ENCODE data around the gene IPO11.

Gene IPO11

DNA sequence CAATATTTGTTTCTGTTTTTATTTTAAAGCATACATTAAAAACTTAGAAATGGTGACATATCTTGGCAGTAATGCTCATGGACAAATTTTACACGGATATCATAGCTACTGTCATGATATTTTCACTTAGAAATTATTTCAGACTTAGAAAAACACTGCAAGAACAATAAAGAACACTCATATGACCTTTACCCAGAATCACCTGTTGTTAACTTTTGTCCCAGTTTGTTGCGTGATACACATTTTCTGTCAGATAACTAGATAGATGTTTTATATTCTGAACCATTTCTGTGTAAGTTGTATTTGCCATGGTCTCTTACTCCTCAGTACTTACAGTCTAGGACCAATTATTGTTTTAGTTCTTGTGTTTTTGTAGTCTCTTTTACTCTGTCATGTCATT lies 162.5 kb downstream of the IPO11 start:
- DNase-seq, result no peak

DNA sequence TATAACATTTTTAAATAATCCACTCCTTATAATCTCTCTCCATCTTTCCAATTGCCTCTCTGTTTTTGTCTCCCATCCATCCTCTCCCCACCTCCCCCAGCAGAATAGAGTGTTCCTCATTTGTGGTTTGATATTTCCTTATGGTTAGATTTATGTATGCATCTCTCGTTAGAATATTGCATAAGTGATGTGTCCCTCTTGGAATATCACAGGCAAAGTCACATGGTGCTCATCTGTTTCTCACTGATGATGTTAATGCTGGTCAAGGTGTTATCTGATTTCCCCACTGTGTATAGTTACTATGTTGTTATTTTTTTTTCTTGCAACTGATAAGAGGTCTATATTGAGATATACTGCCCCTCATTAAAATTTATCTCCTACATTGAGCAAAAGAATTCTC lies 162.9 kb downstream of the IPO11 start:
- DNase-seq, result no peak

DNA sequence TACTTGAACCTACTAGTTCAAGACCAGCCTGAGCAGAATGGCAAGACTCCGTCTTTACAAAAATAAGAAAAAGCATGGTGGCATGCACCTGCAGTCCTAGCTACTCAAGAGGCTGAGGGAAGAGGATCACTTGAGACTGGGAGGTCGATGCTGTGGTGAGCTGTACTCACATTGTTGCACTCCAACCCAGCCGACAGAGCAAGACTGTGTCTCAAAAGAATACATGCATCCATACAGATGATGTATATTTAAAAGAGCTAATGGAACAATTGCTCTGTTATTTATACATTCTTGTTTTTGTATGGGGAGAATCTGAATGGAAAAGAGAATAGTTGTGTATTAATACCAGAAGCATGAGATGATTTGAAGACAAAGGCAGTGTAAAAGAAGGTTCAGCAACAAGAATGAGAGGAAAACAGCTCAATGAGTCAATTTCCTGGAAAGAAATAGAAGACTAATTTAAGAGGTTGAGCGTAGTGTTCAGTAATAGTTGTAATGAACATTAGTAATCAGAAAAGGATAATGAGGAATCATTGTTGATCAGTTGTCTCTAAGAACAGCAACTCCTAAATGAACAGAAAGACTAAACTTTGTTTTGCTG lies 164.1 kb downstream of the IPO11 start:
- DNase-seq, result no peak

DNA sequence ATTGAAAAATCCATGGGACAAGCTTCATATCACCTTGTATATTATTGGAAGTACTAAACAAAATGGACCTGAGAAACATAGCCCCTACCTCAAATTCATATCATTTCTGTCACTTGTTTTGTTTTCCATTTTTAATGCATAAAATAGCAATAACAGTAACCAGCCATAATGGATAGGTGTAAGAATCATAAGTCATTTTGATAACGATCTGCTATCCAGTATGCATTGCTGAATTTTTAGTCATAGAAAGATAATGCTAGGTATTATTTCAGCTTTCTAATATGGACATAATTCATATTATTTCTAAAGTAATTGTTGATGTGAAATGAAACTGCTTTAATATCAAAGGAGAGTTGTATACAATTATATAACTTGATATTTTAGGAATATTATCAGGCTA lies 164.9 kb downstream of the IPO11 start:
- DNase-seq, result no peak

DNA sequence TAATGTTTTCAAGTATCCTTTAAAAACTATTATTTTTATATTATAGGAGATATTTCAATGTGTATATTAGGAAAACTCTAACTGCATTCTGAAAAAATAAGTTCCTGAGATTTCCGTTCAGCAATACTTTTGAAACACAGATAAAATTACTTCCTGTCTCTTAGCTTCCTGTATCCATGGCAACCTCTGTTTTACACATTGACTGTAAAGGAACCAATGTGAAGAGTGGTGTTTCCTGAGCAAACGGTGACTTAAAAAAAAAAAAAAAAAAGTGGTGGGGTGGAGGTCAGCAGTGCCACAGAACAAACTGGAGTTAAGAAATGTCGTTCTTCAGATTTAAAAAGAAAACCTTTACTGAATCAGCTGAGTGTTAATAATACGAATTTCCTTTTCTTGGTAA lies 166.0 kb downstream of the IPO11 start, which contains the start of gene LRRC70:
LRRC70 (plus strand) TSS at position 280 of the 400 bp plus-strand sequence. CDS start 620 bp downstream, outside the sequence.
- no peak for DNase-seq

DNA sequence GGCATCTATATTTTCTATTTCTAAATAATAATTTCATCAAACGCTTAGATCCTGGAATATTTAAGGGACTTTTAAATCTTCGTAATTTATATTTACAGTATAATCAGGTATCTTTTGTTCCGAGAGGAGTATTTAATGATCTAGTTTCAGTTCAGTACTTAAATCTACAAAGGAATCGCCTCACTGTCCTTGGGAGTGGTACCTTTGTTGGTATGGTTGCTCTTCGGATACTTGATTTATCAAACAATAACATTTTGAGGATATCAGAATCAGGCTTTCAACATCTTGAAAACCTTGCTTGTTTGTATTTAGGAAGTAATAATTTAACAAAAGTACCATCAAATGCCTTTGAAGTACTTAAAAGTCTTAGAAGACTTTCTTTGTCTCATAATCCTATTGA lies 167.2 kb downstream of the IPO11 start:
- no peak for DNase-seq

DNA sequence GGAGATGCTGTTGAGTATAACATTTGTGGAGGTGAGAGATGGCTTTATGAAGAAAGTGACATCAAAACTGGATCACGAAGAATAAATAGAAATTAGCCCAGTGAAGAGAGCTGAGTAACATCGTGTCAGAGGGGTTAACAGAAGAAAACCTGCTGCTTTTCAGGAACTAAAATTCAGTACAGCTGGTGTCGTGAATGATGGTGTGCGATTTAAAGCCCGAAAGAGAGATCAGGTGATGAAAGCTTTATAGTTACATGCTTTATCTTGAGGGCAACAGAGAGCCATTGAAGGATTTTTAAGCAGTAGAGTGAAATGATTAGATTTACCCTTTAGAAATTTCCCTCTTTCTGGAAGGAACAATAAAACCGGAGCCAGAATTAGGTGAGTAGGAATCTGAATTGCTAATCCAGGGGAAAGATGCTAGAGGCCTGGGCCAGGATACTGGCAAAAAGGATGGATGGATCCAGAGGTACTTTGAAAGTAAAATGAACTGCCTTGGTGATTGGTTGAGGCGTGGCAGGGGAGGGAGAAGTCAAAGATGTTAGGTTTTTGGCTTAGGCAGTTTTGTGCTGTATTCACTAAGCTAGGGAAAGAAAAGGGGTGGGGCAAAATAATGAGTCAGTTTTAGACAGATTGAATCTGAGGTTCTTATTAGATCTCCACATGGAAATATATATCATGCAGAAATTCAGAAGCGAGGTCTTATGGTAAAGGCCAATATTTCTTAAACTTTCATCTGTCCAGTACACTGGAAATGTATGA lies 169.5 kb downstream of the IPO11 start:
- no peak for DNase-seq

DNA sequence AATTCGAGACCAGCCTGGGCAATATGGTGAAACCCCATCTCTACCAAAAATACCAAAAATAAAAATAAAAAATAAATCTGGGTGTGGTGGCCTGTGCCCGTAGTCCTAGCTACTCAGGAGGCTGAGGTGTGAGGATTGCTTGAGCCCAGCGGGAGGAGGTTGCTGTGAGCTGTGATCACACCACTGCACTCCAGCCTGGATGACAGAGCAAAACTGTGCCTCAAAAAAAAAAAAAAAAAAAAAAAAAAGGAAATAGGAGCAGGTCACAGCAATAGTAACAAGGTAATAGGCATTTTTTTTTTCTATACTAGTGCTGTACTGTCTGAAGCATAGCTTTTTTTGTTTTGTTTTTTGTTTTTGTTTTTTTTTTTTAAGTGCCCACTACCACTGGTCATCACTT lies 171.8 kb downstream of the IPO11 start:
- DNase-seq, result no peak

DNA sequence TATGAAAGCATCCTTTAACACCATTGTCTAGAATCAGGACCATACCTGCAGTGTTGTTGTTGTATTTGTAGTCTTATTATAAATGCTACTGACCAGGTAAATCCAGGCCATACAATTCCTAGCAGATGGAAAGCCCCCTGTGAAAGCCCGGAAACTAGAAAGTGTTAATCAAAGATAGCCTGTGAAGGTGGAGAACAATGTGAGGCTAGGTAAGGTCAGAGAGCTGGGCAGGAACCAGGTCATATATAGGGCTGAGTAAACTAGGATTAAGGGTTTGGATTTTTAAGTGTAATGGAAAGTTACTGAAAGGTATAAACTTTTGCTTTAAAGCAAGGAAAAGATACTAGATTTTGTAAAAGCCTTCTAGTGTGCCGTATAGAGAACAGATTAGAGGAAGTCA lies 172.7 kb downstream of the IPO11 start:
- DNase-seq, result no peak

DNA sequence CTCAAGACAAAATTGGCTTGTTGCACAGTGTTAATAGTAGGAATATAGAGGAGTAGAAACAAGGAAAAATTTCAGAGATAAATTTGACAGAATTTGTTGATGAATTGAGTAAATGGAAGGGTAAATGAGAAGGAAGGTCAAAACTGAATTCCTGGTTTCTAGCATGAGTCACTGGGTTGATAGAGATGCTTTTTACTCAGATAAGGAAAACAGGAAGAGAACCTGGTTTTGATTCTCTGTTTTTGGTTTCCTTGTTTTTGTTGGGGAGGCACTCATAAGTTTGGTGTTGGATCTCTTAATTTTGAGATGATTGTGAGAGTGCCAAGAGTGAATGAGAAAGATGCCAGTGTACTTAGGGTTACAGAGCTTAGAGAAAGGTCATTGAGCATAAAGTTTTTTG lies 173.2 kb downstream of the IPO11 start:
- DNase-seq, result no peak

DNA sequence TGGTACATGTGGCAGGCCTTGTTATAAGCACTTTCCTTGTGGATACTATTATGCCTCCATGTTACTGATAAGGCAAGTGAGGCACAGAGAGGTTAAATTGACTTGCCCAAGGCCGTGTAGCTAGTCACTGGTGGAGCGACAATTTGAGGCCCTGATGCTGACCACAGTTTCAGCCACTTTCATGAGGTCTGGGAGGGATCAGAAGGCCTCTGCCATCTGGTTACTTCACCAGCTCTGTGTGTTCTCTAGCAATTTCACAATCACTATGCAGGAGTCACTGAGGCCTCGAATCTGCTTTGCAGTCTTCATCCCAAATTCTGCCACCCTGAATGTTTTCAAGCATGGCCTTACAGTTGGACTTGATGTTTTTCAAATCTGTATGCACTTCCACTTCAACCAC lies 175.2 kb downstream of the IPO11 start:
- DNase-seq, result no peak

DNA sequence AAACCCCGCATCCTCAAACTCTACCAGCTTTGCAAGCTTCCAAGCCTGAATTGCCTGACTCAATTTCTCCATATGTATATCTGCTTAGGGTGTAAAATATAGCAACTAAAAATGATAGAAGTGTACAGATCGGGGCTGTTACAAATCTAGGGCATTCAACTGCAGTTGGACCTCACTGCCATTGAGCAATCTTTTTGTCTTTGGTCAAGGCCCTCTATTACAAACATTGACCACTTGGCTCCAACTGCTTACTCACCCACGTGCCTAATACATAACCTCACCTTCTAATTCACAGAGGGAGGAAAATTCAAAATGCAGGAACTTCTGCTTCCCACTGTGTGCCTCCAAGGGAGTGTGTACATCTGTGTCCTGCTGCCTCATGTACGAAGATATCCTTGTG lies 176.1 kb downstream of the IPO11 start:
- no peak for DNase-seq

DNA sequence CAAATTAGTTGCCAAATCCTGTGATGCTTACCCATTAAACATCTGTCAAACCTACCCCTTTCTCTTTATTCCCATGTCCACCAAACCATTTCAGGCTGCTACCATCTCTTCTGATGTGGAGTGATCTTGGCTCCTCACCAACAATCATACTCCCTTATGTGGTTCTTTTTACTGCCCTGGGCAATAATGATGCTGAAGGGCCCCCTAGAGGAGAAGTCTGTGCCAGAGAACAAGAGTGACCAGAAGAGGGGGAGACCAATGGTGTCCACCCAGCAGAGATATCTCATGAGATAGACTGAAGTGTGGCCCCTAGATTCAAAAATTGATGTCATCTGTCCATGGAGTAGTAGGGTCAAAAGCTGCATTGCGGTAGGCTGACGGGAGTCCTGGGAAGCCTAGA lies 176.9 kb downstream of the IPO11 start:
- no peak for DNase-seq

DNA sequence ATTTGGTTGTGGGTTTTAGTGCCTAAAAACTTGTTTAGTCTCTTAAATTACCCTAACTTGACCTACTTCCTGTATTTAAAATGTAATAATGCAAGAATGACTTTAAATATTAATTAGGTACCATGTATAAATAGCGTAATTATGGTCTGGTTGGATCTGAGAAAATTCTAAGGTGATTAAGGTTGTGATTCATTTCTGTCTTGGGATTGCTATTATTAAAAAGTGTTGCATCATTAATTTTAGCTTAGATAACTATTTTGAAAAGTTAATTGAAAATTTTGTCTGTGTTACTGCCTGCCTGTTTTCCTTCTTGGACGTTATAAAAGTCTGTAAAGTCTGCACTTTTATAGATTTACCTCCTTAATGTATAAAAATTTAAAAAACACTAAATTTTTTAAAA lies 177.8 kb downstream of the IPO11 start:
- DNase-seq, result no peak

DNA sequence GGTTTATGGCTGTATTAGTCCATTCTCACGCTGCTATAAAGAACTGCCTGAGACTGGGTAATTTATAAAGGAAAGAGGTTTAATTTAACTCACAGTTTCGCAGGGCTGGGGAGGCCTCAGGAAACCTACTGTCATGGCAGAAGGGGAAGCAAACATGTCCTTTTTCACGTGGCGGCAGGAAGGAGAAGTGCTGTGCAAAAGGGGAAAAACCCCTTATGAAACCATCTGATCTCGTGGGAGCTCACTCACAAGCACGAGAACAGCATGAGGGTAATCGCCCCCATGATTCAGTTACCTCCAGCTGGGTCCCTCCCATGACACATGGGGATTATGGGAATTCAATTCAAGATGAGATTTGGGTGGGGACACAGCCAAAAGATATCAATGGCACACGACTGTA lies 180.0 kb downstream of the IPO11 start:
- DNase-seq, result no peak

DNA sequence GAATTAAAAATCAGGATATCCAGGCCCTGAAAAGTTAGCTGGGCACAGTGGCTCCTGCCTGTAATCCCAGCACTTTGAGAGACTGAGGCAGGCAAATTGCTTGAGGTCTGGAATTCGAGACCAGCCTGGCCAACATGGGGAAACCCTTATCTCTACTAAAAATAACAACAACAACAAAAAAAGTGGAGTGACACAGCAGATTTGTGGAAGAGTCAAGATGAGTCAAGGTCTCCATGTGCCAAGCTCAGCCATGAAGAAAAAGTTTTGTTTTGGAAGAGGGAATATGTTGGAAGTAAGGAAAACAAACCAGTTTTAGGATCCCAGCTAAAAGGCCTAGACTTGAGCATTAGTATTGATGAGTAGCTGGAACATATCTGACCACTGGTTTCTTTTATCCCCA lies 180.8 kb downstream of the IPO11 start:
- DNase-seq, result no peak

DNA sequence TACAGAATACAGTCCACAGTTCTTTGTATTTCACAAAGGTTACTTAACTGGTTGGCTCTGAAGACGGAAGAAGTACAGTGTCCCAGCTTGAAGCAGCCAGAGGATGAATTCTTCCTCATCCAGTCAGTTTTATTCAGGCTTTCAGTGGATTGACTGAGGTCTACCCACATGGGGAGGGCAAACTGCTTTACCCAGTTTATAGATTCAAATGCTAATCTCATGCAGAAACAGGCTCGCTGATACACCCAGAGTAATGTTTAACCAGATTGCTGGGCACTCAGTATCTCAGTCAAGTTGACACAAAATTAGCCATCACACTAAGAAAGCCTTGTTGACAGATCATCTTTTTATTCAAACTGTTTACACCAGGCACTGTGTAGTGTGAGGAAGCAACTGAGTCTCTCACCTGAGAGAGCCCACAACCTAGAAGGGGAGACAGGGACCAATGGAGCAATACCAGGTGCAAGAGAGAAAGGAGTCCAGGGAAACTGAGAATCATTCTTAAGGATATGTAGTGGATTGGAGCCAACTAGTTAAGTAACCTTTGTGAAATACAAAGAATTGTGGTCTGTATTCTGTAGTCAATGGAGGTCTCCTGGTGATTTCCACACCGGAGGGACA lies 181.9 kb downstream of the IPO11 start:
- DNase-seq, result no peak

DNA sequence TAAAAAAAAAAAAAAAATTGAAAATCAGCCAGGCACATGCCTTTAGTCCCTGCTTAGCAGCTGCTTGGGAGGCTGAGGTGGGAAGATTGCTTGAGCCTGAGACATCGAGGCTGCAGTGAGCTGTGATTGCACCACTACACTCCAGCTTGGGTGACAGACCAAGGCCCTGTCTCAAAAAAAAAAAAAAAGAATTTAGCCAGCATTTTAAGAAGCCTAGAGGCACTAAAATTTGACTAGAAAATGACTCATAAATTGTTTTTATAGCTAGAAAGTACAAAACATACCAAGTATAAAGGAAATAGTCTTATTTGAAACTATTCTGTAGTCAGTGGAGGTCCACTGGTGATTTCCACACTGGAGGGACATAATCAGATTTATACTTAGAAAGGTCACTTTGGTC lies 183.5 kb downstream of the IPO11 start:
- no peak for DNase-seq

DNA sequence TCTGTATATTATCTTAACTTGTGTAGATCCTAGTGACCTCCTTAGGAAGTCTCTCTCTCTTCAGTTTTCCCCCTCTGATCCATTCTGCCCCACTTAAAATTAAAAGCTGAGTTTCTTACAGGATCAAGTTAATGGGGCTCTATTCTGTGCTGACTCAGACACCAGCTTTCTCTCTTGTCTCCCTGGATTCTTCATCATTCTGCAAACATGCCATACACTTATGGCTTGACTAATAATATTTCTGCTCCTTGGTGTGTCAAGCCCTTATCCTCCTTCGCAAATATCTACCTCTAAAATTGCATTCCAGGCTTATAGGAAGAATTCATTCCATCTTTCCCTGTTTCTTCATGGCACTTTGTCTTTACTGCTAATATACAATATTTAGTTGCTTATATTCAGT lies 184.1 kb downstream of the IPO11 start:
- no peak for DNase-seq

DNA sequence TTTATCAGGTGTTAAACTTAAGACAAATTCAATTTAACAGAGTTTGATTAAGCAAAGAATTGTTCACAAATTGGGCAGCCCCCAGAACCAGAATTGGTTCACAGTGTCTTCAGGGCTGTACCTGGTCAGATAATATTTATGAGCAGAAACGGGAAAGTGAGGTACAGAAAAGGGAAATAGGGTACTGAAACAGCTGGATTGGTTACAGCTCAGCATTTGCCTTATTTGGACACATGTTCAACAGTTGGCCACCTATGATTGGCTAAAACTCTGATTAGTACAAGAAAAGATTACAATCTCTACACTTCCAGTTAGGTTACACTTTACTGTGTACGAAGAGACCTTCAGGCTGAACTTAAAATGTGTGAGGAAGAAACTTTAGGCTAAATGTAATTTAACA lies 184.8 kb downstream of the IPO11 start:
- no peak for DNase-seq

DNA sequence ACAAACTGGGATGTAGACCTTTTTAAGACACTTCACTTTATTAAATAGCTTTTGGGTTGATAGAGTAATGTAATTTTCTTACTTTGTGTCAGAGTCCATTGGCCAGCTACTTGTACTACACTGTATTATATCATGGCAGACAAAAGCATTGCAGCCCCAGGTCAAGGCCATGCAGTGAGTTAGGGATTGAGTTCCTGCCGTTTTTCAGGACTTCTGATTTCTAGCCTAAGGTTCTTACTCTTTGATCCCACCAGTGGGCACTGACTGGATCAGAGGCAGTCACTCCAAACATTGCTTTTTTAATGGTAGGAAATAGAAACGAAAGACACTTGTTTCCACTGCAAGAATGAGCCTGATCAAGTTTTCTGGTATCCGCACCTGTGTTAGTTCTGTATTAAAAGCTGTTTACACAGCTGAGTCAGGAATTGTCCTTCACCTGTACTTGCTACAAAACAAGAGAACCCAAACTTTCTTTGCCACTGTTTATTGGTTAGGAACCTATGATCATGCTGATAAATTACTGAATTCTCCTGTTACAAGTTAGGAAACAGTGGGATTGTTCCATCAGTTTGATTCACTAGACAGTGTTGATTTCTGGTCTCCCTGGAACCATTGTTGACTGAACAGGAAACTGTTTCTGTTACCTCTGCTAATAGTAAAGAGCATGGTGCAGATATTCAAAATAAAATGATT lies 188.1 kb downstream of the IPO11 start:
- DNase-seq, result no peak

DNA sequence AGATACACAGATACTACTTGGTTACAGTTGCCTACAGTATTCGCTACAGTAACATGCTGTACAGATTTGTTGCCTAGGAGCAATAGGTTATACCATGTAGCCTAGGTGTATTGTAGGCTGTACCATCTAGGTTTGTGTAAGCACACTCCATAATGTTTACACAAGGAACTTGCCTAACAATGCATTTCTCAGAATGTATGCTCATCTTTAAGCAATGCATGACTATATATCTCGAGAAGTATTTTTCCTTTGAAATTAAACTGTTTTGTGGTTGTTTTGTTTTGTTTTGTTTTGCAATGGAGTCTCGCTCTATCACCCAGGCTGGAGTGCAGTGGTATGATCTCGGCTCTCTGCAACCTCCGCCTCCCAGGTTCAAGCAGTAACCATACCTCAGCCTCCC lies 191.4 kb downstream of the IPO11 start:
- DNase-seq, result no peak

DNA sequence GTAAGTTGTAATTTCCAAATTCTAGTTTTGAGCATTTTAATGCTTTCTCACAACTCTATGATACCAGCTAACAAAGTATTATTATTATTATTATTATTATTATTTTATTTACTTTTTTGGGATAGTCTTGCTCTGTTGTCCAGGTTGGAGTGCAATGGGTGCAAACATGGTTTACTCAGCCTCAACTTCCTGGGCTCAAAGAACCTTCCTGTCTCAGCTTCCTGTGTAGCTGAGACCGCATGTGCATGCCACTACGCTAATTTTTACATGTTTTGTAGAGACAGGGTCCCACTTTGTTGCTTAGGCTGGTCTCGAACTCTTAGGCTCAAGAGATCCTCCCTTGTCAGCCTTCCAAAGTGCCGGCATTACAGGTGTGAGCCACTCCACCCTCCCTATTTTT lies 193.1 kb downstream of the IPO11 start:
- no peak for DNase-seq

DNA sequence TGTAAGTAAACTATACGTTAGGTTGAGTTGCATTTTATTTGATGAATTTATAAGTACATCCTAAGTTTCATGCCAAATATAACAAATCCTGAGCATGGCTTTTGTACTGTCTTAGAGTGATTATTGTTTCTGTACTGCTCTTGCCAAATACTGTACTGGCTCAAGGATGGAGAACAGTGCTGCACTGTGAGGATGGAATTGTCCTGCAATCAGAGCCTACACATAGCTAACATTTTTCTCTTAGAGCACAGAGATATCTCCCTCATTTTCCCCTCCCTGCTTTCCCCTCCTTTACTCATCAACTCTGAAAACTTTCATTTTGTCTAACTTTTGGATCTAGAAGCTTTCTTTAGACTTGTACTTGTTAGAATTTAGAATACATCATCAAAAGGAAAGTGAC lies 194.3 kb downstream of the IPO11 start:
- DNase-seq, result no peak

All from cerebellar nuclear complex (tissue), 1 donor.